BE2C (cell line): ENCODE data around the gene TYR.
"Not testable (repeated sequence)": the region's sequence is repeated elsewhere in the genome, so short reads cannot be mapped to it uniquely, and the experiment has no call there.

ENCODE experiments used
- DNase-seq: peaks from one replicate; pipeline ENCODE4 v3.0.0-alpha.2; 2020
- H3K27me3 ChIP-seq: fragments of 250-450 bp; sonication (Bioruptor Pico); 2 replicates; pipeline ENCODE4 v1.5.1; 2020; ENCODE audit warnings: mild to moderate bottlenecking
- H3K36me3 ChIP-seq: fragments of 250-450 bp; sonication (Bioruptor Pico); 2 replicates; pipeline ENCODE4 v1.5.1; 2020; ENCODE audit warnings: mild to moderate bottlenecking
- H3K4me1 ChIP-seq: fragments of 250-450 bp; sonication (Bioruptor Pico); 2 replicates; pipeline ENCODE4 v1.5.1; 2020
- H3K4me3 ChIP-seq: 2 replicates; pipeline ENCODE4 v1.5.1; 2011; ENCODE audit warnings: low read depth, low read length
- H3K9me3 ChIP-seq: fragments of 250-450 bp; sonication (Bioruptor Pico); 2 replicates; pipeline ENCODE4 v1.5.1; 2020
- TF ChIP-seq, protein P1 (sequence below): IDR thresholded peaks from 2 replicates; pipeline ENCODE4 v1.5.1; 2012; ENCODE audit warnings: mild to moderate bottlenecking, low read depth, low read length

Gene TYR

DNA sequence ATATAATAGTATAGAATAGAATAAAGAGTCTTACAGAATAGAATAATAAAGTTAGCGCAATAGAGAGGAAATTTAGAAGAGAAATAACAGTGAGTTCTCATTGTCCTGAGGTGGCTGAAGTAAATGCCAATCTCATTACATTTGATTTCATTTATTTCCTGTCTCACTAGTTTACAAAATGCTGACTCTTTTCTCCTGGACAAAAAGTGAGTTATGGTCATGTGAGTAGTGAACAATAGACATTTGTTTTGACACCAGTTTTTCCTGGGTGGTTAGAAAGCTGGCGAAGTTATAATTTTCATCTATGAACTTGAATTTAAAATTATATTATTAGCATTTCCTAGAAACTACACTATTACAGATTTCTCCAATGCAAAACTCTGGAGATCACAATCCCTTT lies 143.7 kb downstream of the TYR start:
- TF ChIP-seq, protein P1, sequence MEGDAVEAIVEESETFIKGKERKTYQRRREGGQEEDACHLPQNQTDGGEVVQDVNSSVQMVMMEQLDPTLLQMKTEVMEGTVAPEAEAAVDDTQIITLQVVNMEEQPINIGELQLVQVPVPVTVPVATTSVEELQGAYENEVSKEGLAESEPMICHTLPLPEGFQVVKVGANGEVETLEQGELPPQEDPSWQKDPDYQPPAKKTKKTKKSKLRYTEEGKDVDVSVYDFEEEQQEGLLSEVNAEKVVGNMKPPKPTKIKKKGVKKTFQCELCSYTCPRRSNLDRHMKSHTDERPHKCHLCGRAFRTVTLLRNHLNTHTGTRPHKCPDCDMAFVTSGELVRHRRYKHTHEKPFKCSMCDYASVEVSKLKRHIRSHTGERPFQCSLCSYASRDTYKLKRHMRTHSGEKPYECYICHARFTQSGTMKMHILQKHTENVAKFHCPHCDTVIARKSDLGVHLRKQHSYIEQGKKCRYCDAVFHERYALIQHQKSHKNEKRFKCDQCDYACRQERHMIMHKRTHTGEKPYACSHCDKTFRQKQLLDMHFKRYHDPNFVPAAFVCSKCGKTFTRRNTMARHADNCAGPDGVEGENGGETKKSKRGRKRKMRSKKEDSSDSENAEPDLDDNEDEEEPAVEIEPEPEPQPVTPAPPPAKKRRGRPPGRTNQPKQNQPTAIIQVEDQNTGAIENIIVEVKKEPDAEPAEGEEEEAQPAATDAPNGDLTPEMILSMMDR = no peak
- Histone ChIP-seq H3K36me3 (no peaks in the 10 kb centered on the region), H3K4me3 (no peak overlapping the region), H3K27me3 (no peaks in the 10 kb centered on the region), H3K4me1 (no peaks in the 10 kb centered on the region), H3K9me3 (no peaks in the 10 kb centered on the region)
- no peak for DNase-seq

DNA sequence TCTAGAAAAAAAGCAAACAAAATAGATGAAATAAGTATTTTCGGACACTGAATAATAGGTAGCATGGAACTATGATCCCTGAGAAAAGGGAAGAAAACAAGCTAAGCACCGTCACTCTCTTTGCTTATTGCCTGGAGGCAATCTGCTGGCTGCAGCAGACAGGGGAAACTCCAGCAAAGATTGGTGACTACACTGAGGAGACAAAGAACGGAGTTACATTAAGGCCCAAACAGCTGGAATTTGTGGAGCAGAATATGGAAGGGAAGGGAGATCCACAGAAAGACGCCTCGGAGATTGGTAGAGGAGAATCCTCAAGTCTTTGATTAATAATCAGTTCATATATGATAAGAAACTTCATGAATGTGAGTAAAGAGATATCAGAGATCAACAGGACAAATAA lies 150.2 kb downstream of the TYR start:
- Histone ChIP-seq H3K36me3 (no peaks in the 10 kb centered on the region), H3K4me1 (no peaks in the 10 kb centered on the region), H3K9me3 (no peaks in the 10 kb centered on the region), H3K27me3 (no peaks in the 10 kb centered on the region), H3K4me3 (no peak overlapping the region)
- TF ChIP-seq, protein P1 = no peak
- no peak for DNase-seq

DNA sequence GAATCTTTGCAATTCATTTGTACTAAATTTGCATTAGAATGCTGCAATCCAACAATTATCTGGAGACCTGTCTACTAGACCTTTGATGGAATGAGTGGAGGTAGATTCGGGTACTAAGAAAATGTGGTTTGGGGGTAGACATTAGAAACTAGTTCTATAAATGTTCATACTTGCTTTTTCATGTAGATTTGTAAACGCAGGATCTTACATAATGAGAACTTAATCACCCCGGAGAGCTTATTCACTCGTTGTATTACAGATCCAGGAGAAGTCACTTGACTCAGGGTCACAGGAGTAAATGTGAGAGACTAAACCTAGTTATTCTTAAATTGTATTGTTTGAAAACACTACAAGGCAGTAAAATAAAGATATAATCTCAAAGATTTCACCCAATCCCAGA lies 154.3 kb downstream of the TYR start:
- H3K27me3 ChIP-seq, H3K36me3 ChIP-seq, DNase-seq, H3K4me1 ChIP-seq, H3K4me3 ChIP-seq, H3K9me3 ChIP-seq: not testable (repeated sequence)

DNA sequence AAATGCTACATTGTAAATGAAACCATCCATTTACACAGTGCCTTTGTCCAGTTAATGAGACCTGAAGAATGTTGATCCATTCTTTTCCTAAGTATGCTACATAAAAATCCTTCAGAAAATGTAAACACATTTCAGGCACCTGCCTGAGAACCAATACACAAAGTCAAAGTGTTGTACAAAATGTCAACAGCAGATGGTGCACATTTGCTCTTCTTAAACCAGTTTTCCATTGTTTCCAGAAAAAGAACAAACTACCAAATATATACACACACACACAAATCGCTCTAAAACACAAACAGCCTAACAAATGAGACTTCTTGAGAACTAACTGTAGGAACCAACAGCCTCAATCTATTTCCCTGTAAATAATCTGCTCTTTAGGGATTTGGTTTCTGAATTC lies 156.0 kb downstream of the TYR start:
- not testable (repeated sequence) for H3K4me1 ChIP-seq, H3K27me3 ChIP-seq, H3K36me3 ChIP-seq, H3K4me3 ChIP-seq, H3K9me3 ChIP-seq, DNase-seq

DNA sequence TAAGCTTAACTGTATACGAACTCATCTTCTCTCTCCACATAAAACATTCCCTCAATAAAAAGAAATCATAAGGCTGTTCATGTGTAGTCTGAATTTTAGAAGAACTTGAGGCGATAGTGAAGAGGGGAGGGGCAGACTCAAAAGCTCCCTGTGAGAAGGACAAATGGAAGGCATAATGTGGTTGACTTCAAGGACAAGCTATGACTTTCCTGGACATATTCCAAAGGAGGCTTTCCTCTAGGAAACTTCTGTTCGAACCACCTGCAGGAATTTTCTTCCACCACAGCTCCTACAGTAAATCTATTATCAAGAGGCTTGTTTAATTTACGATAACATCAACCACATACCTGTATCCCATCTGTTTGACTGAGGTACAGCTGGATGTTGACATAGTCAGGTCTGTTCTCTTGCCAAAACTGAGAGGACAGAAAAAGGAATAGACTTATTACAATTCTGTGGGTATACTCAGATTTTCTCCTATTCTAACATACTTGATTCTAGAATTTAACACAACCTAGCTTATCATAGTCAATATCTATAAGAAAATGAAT lies 159.5 kb downstream of the TYR start:
- not testable (repeated sequence) for H3K4me3 ChIP-seq, H3K27me3 ChIP-seq, H3K9me3 ChIP-seq, H3K4me1 ChIP-seq, H3K36me3 ChIP-seq, DNase-seq

DNA sequence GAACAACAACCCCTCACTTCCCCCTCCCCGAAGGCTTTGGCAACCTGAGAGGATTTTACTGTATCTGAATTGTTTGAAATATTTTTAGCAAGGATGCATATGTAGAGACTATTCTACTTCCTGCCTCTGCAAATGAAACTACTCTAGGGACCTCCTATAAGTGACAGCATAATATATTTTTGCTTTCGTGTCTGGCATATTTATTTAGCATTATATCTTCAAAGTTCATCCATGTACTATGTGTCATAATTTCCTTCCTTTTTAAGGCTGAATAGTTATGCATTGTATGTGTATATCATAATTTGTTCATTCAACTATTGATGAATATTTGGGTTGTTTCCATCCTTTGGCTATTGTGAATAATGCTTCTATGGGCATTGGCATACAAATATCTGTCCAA lies 160.4 kb downstream of the TYR start:
- DNase-seq, H3K36me3 ChIP-seq, H3K4me3 ChIP-seq, H3K9me3 ChIP-seq, H3K27me3 ChIP-seq, H3K4me1 ChIP-seq: not testable (repeated sequence)

DNA sequence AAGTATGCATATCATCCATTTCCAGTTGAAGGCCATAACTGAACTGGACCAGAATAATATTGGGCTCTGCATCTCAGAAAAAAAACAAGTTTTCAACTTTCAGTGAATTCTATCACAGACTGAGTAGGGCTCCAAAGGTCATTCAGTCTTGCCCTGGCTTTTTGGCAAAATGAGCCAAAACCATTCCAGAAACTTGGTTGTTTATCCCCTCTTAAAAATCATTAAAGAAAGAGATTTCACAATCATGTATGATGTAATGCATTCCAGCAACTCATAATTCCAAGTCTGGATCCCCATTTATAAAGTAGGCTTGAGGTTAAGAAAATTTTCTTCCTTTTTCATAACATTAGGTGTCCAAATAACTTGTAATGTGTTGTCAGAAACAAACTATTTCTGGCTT lies 162.8 kb downstream of the TYR start:
- not testable (repeated sequence) for H3K27me3 ChIP-seq, H3K9me3 ChIP-seq, DNase-seq, H3K4me1 ChIP-seq, H3K36me3 ChIP-seq, H3K4me3 ChIP-seq

DNA sequence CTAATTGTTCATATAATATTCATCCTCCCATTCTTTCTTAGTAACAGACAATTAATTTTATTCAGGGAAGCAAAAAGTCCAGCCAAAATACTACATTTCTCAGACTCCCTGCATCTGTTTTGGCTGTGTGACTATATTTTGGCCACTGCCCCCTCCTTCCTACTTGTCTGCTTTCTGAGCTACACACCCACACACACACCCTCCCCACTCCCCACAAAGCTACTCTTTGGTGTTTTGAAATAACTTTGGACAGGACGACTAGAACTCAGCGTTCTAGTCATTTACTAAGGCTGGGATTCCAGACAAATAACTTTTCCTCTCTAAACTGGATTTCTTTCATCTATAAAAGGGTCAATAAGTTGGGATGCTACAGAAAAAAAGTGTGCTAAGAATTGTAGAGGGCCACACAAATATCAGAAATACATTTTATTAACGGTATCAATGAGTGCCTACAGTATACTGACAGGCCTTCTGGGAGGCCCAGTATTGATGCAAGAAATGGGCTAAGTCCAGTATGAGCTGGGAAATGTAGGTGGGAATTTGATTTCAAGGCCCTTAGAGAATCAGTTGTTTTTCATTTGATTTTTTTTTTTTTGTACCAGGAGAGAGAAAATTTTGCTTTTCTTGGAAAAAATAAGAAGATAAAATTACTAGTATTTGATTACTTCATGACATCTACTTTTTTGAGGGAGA lies 165.4 kb downstream of the TYR start:
- H3K36me3 ChIP-seq, H3K27me3 ChIP-seq, H3K9me3 ChIP-seq, H3K4me1 ChIP-seq, DNase-seq, H3K4me3 ChIP-seq: not testable (repeated sequence)
